Measurements from ENCODE around the gene COL18A1. TPM values are rescaled to one million over a fixed set of nuclear protein-coding genes. Genes with fewer than 3 reads are reported as not detected.

Gene COL18A1
- total and polyA plus RNA-seq, 2 of the 8 experiments (the other 6 are each of a cell fraction or from before 2014, with no cell fraction given), result 145 to 201 TPM

DNA sequence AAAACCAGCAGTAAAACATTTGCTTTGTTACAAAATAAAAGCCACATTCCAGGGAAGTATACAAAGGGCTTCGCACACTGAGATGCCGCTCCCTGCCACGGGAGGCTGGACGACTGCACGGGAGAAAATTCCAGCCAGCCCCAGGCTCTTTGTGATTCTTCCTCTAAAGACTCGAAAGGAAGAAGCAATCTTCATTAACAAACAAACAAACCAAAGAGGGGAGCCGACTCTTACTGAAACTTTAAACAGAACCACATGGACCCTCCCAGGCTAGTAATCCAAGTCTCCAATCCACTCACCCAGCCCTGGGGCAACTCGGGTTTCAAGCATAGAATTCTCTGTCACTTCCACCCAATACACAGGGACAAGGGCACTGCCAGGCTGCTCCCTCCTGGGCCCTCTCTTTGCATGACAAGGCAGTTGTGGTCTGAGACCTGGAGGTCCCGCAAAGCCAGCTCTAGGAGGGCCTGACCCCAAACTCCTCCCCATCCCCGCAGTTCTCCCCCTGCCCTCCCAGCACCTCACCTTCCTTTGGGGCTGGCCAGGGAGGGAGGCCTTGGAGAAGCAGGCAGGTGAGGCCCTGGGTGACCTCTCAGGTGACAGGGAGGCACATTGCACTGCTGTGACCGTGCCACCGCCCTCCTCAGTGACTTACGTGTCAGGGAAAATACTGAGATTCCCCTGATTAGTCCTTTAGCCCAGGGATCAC is 26.6 kb upstream of the COL18A1 start (continued):
- TF ChIP-seq, protein P1, sequence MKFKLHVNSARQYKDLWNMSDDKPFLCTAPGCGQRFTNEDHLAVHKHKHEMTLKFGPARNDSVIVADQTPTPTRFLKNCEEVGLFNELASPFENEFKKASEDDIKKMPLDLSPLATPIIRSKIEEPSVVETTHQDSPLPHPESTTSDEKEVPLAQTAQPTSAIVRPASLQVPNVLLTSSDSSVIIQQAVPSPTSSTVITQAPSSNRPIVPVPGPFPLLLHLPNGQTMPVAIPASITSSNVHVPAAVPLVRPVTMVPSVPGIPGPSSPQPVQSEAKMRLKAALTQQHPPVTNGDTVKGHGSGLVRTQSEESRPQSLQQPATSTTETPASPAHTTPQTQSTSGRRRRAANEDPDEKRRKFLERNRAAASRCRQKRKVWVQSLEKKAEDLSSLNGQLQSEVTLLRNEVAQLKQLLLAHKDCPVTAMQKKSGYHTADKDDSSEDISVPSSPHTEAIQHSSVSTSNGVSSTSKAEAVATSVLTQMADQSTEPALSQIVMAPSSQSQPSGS (IDR thresholded peaks at IDR 0.05; ENCODE audit: low read length), result no peak
- TF ChIP-seq YY1 (IDR thresholded peaks at IDR 0.05; ENCODE audit: low read depth, low read length), result no peak

Measured in H1 (cell line).